A673 (cell line): ENCODE data around the gene FAM124A. TPM values are rescaled to one million over a fixed set of nuclear protein-coding genes. Genes with fewer than 3 reads are reported as not detected.

ENCODE experiments used
- BruUV-seq: library from RNA; stranded (reverse); fragments of 400-500 nt; replicated peaks from 2 replicates; lab custom pipeline; 2021; lab: Mats Ljungman, UMichigan
- CTCF ChIA-PET: fragments of 300-600 bp; sonication (Branson Sonifier 250); formaldehyde crosslinking; loops from one replicate; lab custom pipeline; 2022; ENCODE audit warnings: antibody characterized with exemption; lab: Charles Lee
- POLR2A ChIA-PET: fragments of 300-600 bp; sonication (Branson Sonifier 250); formaldehyde crosslinking; loops from one replicate; lab custom pipeline; 2022; ENCODE audit warnings: antibody characterized with exemption; ENCODE audit not compliant: low non-redundant PET; lab: Charles Lee
- DNase-seq: peaks from one replicate; pipeline ENCODE4 v3.0.0-alpha.2; 2015; ENCODE audit warnings: low spot score
- H3K27ac ChIP-seq: fragments of 200-600 bp; sonication (generic); 2 replicates; pipeline ENCODE4 v1.5.1; 2016; ENCODE audit warnings: mixed run types, low read depth, mild to moderate bottlenecking, mixed read lengths, antibody characterized with exemption, low read length; ENCODE audit not compliant: poor library complexity, severe bottlenecking
- H3K27me3 ChIP-seq: fragments of 200-600 bp; sonication (generic); replicated peaks from 2 replicates; pipeline ENCODE4 v1.6.1; 2017; ENCODE audit warnings: mixed run types, low read depth, mild to moderate bottlenecking, mixed read lengths, antibody characterized with exemption, low read length; ENCODE audit not compliant: insufficient read depth, poor library complexity
- H3K36me3 ChIP-seq: fragments of 200-600 bp; sonication (generic); 2 replicates; pipeline ENCODE4 v1.6.1; 2016; ENCODE audit warnings: mixed run types, mild to moderate bottlenecking, mixed read lengths, antibody characterized with exemption, low read length; ENCODE audit not compliant: insufficient read depth, poor library complexity, severe bottlenecking
- H3K4me1 ChIP-seq: fragments of 200-600 bp; sonication (generic); 2 replicates; pipeline ENCODE4 v1.6.1; 2017; ENCODE audit warnings: mixed run types, mild to moderate bottlenecking, mixed read lengths, antibody characterized with exemption, low read length; ENCODE audit not compliant: insufficient read depth, poor library complexity, severe bottlenecking
- H3K4me3 ChIP-seq: fragments of 200-600 bp; sonication (generic); 2 replicates; pipeline ENCODE4 v1.5.1; 2016; ENCODE audit warnings: low read depth, mixed run types, mild to moderate bottlenecking, mixed read lengths, low read length; ENCODE audit not compliant: poor library complexity, severe bottlenecking
- H3K9me3 ChIP-seq: fragments of 200-600 bp; sonication (generic); 2 replicates; pipeline ENCODE4 v1.6.1; 2016; ENCODE audit warnings: mixed run types, low read depth, mild to moderate bottlenecking, mixed read lengths, antibody characterized with exemption, low read length; ENCODE audit not compliant: poor library complexity, severe bottlenecking
- CTCF ChIP-seq: fragments of 300-800, 200-600 bp; sonication (generic); conservative IDR thresholded peaks from 2 replicates; pipeline ENCODE4 v1.5.1; 2017; ENCODE audit warnings: low read depth, mild to moderate bottlenecking, antibody characterized with exemption, low read length, moderate library complexity, mixed read lengths
- EZH2 ChIP-seq: fragments of 200-600 bp; sonication (generic); IDR thresholded peaks from 2 replicates; pipeline ENCODE4 v1.6.1; 2017; ENCODE audit warnings: borderline replicate concordance, low read depth, mild to moderate bottlenecking, mixed read lengths, antibody characterized with exemption, low read length; ENCODE audit not compliant: poor library complexity, severe bottlenecking
- intact Hi-C: fragments of 100-400 bp; cut with micrococcal nuclease; formaldehyde crosslinking; loops from one replicate; pipeline ENCODE4 v1.10.0; 2022; ENCODE audit not compliant: unreplicated experiment
- total RNA-seq: library from RNA; stranded (reverse); gene quantifications from 2 replicates; pipeline ENCODE4 v1.2.3, GENCODE V29; 2021

Gene FAM124A
- total RNA-seq, 1 experiment from 2014 or later = 2.1 TPM

GRCh38 chr13:51237887-51238286, 15.7 kb downstream of the FAM124A start:
- Histone ChIP-seq H3K9me3 (no peaks in the 10 kb centered on the region), H3K36me3 (no peaks in the 10 kb centered on the region), H3K4me1 (peaks cover 11% of the 10 kb centered on the region), H3K27ac (no peak overlapping the region), H3K27me3 (no peaks in the 10 kb centered on the region), H3K4me3 (no peak overlapping the region)
- TF ChIP-seq EZH2 (no peak), CTCF (no peak)
- intact Hi-C loops = no loop called here
- CTCF ChIA-PET = no interaction called here
- no TSS peak for BruUV-seq
- no peak for DNase-seq
- POLR2A ChIA-PET = no interaction called here

GRCh38 chr13:51240178-51240577, 18.0 kb downstream of the FAM124A start:
- POLR2A ChIA-PET = no interaction called here
- CTCF ChIA-PET = no interaction called here

GRCh38 chr13:51240958-51241357, 18.8 kb downstream of the FAM124A start:
- BruUV-seq = no TSS peak
- Histone ChIP-seq H3K27ac (no peak overlapping the region), H3K4me3 (no peak overlapping the region), H3K9me3 (no peaks in the 10 kb centered on the region), H3K27me3 (no peaks in the 10 kb centered on the region), H3K4me1 (peaks cover 11% of the 10 kb centered on the region), H3K36me3 (no peaks in the 10 kb centered on the region)
- intact Hi-C loops = no loop called here
- TF ChIP-seq CTCF (no peak), EZH2 (no peak)
- ChIA-PET CTCF (interaction anchor here (0.6 kb wide), 1 partner anchor 115 kb away, joined by 3 read pairs; no protein-coding TSS in a partner anchor), POLR2A (no interaction called here)
- no peak for DNase-seq

More at GRCh38 chr13:51240178-51240577, 18.0 kb downstream of the FAM124A start:
- no peak overlapping the region for H3K27ac ChIP-seq
- no peak for TF ChIP-seq CTCF
- no peaks in the 10 kb centered on the region for H3K9me3 ChIP-seq
- H3K4me1 ChIP-seq = peaks cover 11% of the 10 kb centered on the region
- no peaks in the 10 kb centered on the region for H3K27me3 ChIP-seq
- BruUV-seq = no TSS peak
- no peaks in the 10 kb centered on the region for H3K36me3 ChIP-seq
- no peak for DNase-seq
- intact Hi-C loops = no loop called here
- no peak overlapping the region for H3K4me3 ChIP-seq
